Panc1 (cell line): Measurements from ENCODE around the gene STAT5A.

Experiments
- CTCF ChIP-seq: fragments of 450-650 bp; IDR thresholded peaks from 2 replicates; pipeline ENCODE4 v1.5.1; 2017; ENCODE audit warnings: mild to moderate bottlenecking
- POLR2AphosphoS5 ChIP-seq: IDR thresholded peaks from 2 replicates; pipeline ENCODE4 v1.6.1; 2012; ENCODE audit warnings: mild to moderate bottlenecking, low read depth, low read length, moderate library complexity
- REST ChIP-seq, 2 experiments: IDR thresholded peaks; 2 replicates each; pipeline ENCODE4 v1.6.1; 2011 to 2012; ENCODE audit warnings: low read depth in 2 of 2, control low read depth in 1 of 2, low read length in 1 of 2, mild to moderate bottlenecking in 1 of 2, moderate library complexity in 1 of 2; ENCODE audit not compliant: insufficient read depth in 1 of 2

GRCh38 chr17:42346481-42346880 is 58.2 kb downstream of the STAT5A start:
- TF ChIP-seq CTCF (no peak), POLR2AphosphoS5 (no peak), REST (IDR thresholded peaks at IDR 0.05; ENCODE audit: insufficient read depth in 1 of 2, low read depth in 2 of 2, low read length in 1 of 2) (no peak)
